Natural killer cell (primary cell): ENCODE measurements around the gene CFAP77. TPM values are rescaled to one million over a fixed set of nuclear protein-coding genes. Genes with fewer than 3 reads are reported as not detected.

Experiments
- ATAC-seq, 3 donors: fragments of 150-1000 bp in 2 of 3; fragments of 200-7000 bp in 1 of 3; cut with Tn5 transposase; 1 replicate in 1 of 3; 2 replicates in 2 of 3; pipeline ENCODE4 v1.10.0; 2021; ENCODE audit warnings: mild to moderate bottlenecking in 2 of 3, moderate library complexity in 2 of 3
- DNase-seq, 2 donors: peaks; one replicate each; pipeline versions ENCODE4 v3.0.0 to v3.0.0-alpha.2; 2013 to 2021; ENCODE audit warnings: mixed read lengths in 1 of 2
- H3K27ac ChIP-seq: one replicate; pipeline ENCODE4 v1.5.1; 2013; ENCODE audit warnings: mild to moderate bottlenecking, low read length
- H3K27me3 ChIP-seq: one replicate; pipeline ENCODE4 v1.6.1; 2013; ENCODE audit warnings: low read length; ENCODE audit not compliant: control insufficient read depth, insufficient read depth
- H3K36me3 ChIP-seq: one replicate; pipeline ENCODE4 v1.6.1; 2013; ENCODE audit warnings: low read length; ENCODE audit not compliant: control insufficient read depth, insufficient read depth
- H3K4me1 ChIP-seq: one replicate; pipeline ENCODE4 v1.6.1; 2013; ENCODE audit warnings: low read length; ENCODE audit not compliant: control insufficient read depth, insufficient read depth
- H3K4me3 ChIP-seq: one replicate; pipeline ENCODE4 v1.5.1; 2013; ENCODE audit warnings: low read length
- H3K9me3 ChIP-seq: one replicate; pipeline ENCODE4 v1.6.1; 2013; ENCODE audit warnings: low read length; ENCODE audit not compliant: control insufficient read depth, insufficient read depth
- H3K27ac Mint-ChIP-seq, 2 donors: one replicate each; pipeline ENCODE4 v1.8.0; 2022; ENCODE audit warnings: mild to moderate bottlenecking in 2 of 2, mixed read lengths in 2 of 2, moderate library complexity in 1 of 2
- H3K27me3 Mint-ChIP-seq, 2 donors: one replicate each; pipeline ENCODE4 v1.8.0; 2022; ENCODE audit warnings: low read depth in 2 of 2, mixed read lengths in 2 of 2
- H3K36me3 Mint-ChIP-seq: one replicate; pipeline ENCODE4 v1.8.0; 2022; ENCODE audit warnings: mixed read lengths
- H3K4me1 Mint-ChIP-seq, 2 donors: one replicate each; pipeline ENCODE4 v1.8.0; 2022; ENCODE audit warnings: mixed read lengths in 2 of 2
- H3K4me3 Mint-ChIP-seq: one replicate; pipeline ENCODE4 v1.8.0; 2022; ENCODE audit warnings: mild to moderate bottlenecking, moderate library complexity, mixed read lengths
- H3K9me3 Mint-ChIP-seq, 2 donors: one replicate each; pipeline ENCODE4 v1.8.0; 2022; ENCODE audit warnings: mixed read lengths in 2 of 2
- whole genome bisulfite sequencing: methylation state at CpG from one replicate; pipeline ENCODE4 v1.1.7; 2013; ENCODE audit warnings: missing lambda C conversion rate; ENCODE audit not compliant: insufficient coverage; 5-methylcytosine and 5-hydroxymethylcytosine counted together
- intact Hi-C: fragments of 100-400 bp; cut with micrococcal nuclease; formaldehyde crosslinking; loops from one replicate; pipeline ENCODE4 v1.14.2; 2022
- total RNA-seq, 4 donors: library from RNA; stranded (reverse); fragments of 120-200 nt in 1 of 4; gene quantifications; one replicate each; pipeline versions ENCODE4 v1.2.3 to v1.2.4, GENCODE V29; 2013 to 2022
- TF ChIP-seq, protein P1 (sequence below): fragments of 200-600 bp; IDR thresholded peaks from one replicate; pipeline ENCODE4 v1.8.0; 2022; ENCODE audit warnings: antibody characterized with exemption

The CFAP77 gene
- total RNA-seq, 3 donors from 2014 or later (not counting 1 experiment from before 2014, with no cell fraction given): not detected

DNA sequence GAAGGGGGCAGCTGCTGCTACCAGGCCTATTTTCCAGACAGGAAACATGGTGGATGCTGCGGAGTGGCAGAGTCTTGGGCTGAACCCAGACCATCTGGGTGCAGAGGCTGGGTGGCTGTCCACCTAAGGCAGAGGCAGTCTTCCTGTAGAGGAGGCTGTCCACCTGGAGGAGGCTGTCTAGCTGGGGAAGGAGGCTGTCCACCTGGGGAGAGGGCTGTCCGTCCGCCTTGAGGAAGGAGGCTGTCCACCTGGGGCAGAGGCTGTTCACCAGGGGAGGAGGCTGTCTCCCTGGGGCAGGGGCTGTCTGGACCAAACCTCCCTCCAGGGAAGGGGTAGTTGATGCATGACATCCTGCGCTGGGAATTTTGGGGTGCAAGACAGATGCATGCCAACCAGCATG, 133.2 kb downstream of the CFAP77 start:
- H3K4me1 ChIP-seq: peaks cover 7% of the 10 kb centered on the region
- ATAC-seq (no peak), DNase-seq (no peak)
- Mint-ChIP-seq H3K4me3 (no peak overlapping the region), H3K36me3 (no peaks in the 10 kb centered on the region), H3K4me1 (peaks cover 0 to 4% of the 10 kb centered on the region in 2 donors), H3K27me3 (peaks cover 14 to 29% of the 10 kb centered on the region in 2 donors), H3K9me3 (no peaks in the 10 kb centered on the region), H3K27ac (no peak overlapping the region)
- no peaks in the 10 kb centered on the region for H3K9me3 ChIP-seq
- no peak overlapping the region for H3K4me3 ChIP-seq
- no peaks in the 10 kb centered on the region for H3K36me3 ChIP-seq
- WGBS: 94% methylated on average over 4 of the region's 4 CpGs
- peaks cover 10% of the 10 kb centered on the region for H3K27me3 ChIP-seq
- H3K27ac ChIP-seq: no peak overlapping the region
- TF ChIP-seq, protein P1, sequence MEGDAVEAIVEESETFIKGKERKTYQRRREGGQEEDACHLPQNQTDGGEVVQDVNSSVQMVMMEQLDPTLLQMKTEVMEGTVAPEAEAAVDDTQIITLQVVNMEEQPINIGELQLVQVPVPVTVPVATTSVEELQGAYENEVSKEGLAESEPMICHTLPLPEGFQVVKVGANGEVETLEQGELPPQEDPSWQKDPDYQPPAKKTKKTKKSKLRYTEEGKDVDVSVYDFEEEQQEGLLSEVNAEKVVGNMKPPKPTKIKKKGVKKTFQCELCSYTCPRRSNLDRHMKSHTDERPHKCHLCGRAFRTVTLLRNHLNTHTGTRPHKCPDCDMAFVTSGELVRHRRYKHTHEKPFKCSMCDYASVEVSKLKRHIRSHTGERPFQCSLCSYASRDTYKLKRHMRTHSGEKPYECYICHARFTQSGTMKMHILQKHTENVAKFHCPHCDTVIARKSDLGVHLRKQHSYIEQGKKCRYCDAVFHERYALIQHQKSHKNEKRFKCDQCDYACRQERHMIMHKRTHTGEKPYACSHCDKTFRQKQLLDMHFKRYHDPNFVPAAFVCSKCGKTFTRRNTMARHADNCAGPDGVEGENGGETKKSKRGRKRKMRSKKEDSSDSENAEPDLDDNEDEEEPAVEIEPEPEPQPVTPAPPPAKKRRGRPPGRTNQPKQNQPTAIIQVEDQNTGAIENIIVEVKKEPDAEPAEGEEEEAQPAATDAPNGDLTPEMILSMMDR: no peak
- intact Hi-C loops: no loop called here

GRCh38 chr9:132543960-132544359, 133.9 kb downstream of the CFAP77 start:
- H3K4me1 ChIP-seq: peaks cover 7% of the 10 kb centered on the region
- DNase-seq (no peak), ATAC-seq (no peak)
- H3K27me3 ChIP-seq: peaks cover 10% of the 10 kb centered on the region
- Mint-ChIP-seq H3K9me3 (no peaks in the 10 kb centered on the region), H3K4me3 (no peak overlapping the region), H3K4me1 (peaks cover 0 to 4% of the 10 kb centered on the region in 2 donors), H3K36me3 (no peaks in the 10 kb centered on the region), H3K27me3 (peaks cover 17 to 29% of the 10 kb centered on the region in 2 donors), H3K27ac (no peak overlapping the region)
- WGBS: 74% methylated on average over 21 of the region's 21 CpGs
- no peak overlapping the region for H3K4me3 ChIP-seq
- H3K36me3 ChIP-seq: no peaks in the 10 kb centered on the region
- H3K27ac ChIP-seq: no peak overlapping the region
- TF ChIP-seq, protein P1: no peak
- H3K9me3 ChIP-seq: no peaks in the 10 kb centered on the region
- intact Hi-C loops: no loop called here

DNA sequence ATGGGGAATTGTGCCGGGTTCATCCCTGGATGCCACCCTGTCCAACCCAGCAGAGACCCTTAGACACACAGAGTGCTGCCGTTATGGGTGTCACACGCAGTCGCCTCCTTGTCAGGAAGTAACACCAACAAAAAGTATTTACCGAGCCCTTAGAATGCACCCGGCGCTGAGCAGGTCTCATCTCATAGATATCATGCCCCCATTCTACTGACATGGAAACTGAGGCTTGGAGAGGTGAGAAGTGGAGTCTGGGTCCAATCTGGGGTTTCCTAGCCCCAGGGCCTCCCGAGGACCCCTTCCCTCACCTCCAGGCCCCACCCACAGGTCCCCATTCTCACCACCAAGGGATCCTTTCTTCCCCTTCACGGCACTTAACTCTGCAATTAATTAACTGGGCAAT, 135.6 kb downstream of the CFAP77 start:
- H3K27ac Mint-ChIP-seq: no peak overlapping the region
- TF ChIP-seq, protein P1: no peak
- 68% methylated on average over 9 of the region's 9 CpGs for WGBS
- DNase-seq (no peak), ATAC-seq (no peak)
- Histone ChIP-seq H3K27me3 (peaks cover 10% of the 10 kb centered on the region), H3K27ac (no peak overlapping the region), H3K36me3 (no peaks in the 10 kb centered on the region), H3K4me3 (no peak overlapping the region), H3K9me3 (no peaks in the 10 kb centered on the region), H3K4me1 (peaks cover 7% of the 10 kb centered on the region)
- peaks cover 17 to 31% of the 10 kb centered on the region in 2 donors for H3K27me3 Mint-ChIP-seq
- H3K9me3 Mint-ChIP-seq: no peaks in the 10 kb centered on the region
- peaks cover 0 to 4% of the 10 kb centered on the region in 2 donors for H3K4me1 Mint-ChIP-seq
- H3K36me3 Mint-ChIP-seq: no peaks in the 10 kb centered on the region
- intact Hi-C loops: no loop called here
- H3K4me3 Mint-ChIP-seq: no peak overlapping the region
